C4-2B (cell line): ENCODE results near the gene SEMA5B.

ENCODE experiments used
- H3K27ac ChIP-seq: fragments of 450-650 bp; 2 replicates; pipeline ENCODE4 v1.5.1; 2017
- ZFX ChIP-seq: fragments of 450-650 bp; IDR thresholded peaks from 2 replicates; pipeline ENCODE4 v1.6.1; 2017
- TF ChIP-seq, protein P1 (sequence below): fragments of 450-650 bp; conservative IDR thresholded peaks from 2 replicates; pipeline ENCODE4 v1.5.1; 2017; ENCODE audit warnings: mild to moderate bottlenecking

SEMA5B gene

GRCh38 chr3:122947738-122948137, 79.8 kb downstream of the SEMA5B start:
- no peak overlapping the region for H3K27ac ChIP-seq
- TF ChIP-seq ZFX, result no peak
- TF ChIP-seq, protein P1, sequence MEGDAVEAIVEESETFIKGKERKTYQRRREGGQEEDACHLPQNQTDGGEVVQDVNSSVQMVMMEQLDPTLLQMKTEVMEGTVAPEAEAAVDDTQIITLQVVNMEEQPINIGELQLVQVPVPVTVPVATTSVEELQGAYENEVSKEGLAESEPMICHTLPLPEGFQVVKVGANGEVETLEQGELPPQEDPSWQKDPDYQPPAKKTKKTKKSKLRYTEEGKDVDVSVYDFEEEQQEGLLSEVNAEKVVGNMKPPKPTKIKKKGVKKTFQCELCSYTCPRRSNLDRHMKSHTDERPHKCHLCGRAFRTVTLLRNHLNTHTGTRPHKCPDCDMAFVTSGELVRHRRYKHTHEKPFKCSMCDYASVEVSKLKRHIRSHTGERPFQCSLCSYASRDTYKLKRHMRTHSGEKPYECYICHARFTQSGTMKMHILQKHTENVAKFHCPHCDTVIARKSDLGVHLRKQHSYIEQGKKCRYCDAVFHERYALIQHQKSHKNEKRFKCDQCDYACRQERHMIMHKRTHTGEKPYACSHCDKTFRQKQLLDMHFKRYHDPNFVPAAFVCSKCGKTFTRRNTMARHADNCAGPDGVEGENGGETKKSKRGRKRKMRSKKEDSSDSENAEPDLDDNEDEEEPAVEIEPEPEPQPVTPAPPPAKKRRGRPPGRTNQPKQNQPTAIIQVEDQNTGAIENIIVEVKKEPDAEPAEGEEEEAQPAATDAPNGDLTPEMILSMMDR, result no peak

GRCh38 chr3:122947196-122947595, 80.4 kb downstream of the SEMA5B start:
- no peak for TF ChIP-seq ZFX
- TF ChIP-seq, protein P1, result no peak
- H3K27ac ChIP-seq, result no peak overlapping the region

DNA sequence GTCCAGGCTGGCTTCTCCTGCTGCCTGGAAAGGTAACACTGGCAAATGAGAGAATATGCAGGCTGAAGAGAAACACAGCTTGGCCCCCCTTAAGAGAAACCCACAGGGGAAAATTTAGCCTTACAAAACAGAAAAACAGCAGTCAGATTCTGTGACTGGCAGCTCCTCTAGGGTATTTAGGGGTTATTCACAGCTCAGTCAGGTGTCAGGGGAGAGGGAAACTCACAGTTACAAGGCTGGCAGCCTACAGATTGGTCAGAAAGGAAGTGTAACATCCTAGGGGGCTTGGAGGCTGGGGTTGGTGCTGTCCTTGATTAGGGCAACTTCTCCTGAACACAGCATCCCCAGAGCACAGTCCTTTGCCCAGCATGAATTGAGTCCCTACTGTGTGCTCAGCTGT, 81.4 kb downstream of the SEMA5B start:
- TF ChIP-seq, protein P1, result no peak
- H3K27ac ChIP-seq, result no peak overlapping the region

DNA sequence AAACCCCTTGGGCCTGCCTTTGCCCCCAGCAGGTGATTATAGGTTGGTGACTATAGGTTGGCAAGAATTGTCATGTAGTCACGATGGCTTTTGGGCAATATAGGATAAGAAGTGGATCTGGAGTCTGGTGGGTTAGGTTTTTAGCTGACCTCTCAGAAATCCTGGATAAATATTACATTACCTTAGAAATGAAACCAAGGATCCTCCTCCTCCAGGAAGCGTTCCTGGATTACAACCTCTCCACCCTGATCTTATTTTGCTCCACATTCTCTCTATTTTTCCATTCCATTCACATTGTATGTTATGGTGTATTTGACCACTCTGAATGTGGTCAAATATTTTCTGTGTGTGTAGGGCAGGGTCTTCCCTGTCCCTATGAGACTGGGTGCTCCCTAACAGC, 82.3 kb downstream of the SEMA5B start:
- no peak overlapping the region for H3K27ac ChIP-seq
- TF ChIP-seq, protein P1, result no peak
- no peak for TF ChIP-seq ZFX

GRCh38 chr3:122944671-122945161, 82.8 kb downstream of the SEMA5B start:
- H3K27ac ChIP-seq, result no peak overlapping the region
- TF ChIP-seq, protein P1, result no peak
- TF ChIP-seq ZFX, result no peak

DNA sequence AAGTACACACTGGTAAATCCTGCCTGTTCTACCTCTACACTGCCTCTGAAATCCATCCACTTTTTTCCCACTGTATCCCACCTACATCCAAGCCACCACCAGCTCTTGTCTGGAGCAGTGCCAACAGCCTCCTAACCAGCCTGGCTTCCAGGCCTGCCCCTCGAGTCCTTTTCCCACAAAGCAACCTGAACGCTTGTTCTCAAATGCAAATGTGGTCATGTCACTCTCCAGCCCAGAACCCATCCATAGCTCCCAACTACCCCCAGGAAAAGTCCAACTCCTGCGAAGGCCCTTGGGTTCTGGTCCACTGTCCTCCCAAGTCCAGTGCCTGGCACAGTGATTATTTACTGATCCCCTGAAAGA, 83.8 kb downstream of the SEMA5B start:
- TF ChIP-seq ZFX, result no peak
- TF ChIP-seq, protein P1, result no peak
- no peak overlapping the region for H3K27ac ChIP-seq

DNA sequence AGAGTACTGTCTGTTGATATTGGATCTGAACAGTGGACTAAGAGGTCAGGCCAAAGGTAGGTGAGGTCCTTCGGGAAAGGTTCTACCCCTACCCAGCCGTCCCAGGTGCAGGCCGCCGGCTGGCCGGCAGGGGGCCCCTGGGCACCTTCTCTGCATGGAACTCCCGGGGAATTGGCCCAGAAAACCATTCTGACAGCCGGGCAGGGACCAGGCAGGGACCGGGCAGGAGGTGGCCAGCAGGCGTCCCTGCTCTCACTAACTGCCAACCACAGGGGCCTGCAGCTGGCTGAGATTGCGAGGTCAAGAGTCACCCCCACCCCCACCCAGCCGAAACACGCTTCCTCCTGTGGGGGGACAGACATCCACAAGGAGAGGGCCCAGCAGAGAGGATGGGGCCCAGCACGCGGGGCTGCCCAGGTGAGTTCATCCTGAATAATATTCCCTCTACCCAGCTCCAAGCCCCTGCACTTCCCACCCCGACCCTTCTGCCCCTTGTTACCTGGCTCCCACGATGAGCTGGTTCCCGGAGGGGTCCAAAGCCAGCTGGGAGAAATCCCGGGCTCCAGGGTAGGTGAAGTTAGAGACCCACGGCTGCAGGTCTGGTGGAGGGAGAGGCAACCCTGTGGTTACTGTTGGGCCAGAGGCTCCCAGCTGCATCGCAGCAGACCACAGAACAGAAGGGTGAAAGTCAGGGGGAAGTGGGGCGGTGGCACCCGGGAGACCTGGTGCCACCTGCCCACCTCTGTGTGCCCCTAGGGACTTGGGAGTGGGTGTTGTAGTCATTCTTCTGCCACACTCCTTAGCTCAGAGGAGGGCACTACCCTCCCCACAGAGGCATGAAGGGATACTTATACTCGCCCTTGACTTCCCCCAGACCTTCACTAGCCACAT, 84.4 kb downstream of the SEMA5B start:
- TF ChIP-seq, protein P1, result peak; percentile 100
- TF ChIP-seq ZFX, result no peak
- H3K27ac ChIP-seq, result no peak overlapping the region
